Lung (tissue), 12 donors: Measurements from ENCODE around the gene NDUFS8. TPM values are rescaled to one million over a fixed set of nuclear protein-coding genes. Genes with fewer than 3 reads are reported as not detected.

Source experiments
- ATAC-seq: fragments of 200-7000 bp; cut with Tn5 transposase; one replicate; pipeline ENCODE4 v1.9.1; 2020; ENCODE audit warnings: moderate number of reproducible peaks; ENCODE audit not compliant: insufficient read depth, low FRiP score
- DNase-seq, 3 donors: peaks; one replicate each; pipeline ENCODE4 v3.0.0-alpha.2; 2013 to 2017
- H3K27ac ChIP-seq, 2 donors: one replicate each; pipeline ENCODE4 v1.5.1; 2013; ENCODE audit warnings: mild to moderate bottlenecking in 2 of 2, moderate library complexity in 2 of 2, control low read depth in 1 of 2, inconsistent platforms in 1 of 2, low read depth in 1 of 2, low read length in 1 of 2
- H3K27me3 ChIP-seq, 3 donors: one replicate each; pipeline ENCODE4 v1.5.1; 2013; ENCODE audit warnings: low read length in 2 of 3; ENCODE audit not compliant: control insufficient read depth in 3 of 3, insufficient read depth in 3 of 3
- H3K36me3 ChIP-seq, 4 donors: one replicate each; pipeline ENCODE4 v1.5.1; 2013; ENCODE audit warnings: low read length in 4 of 4, mild to moderate bottlenecking in 1 of 4, moderate library complexity in 1 of 4; ENCODE audit not compliant: control insufficient read depth in 4 of 4, insufficient read depth in 4 of 4
- H3K4me1 ChIP-seq, 5 donors: one replicate each; pipeline ENCODE4 v1.5.1; 2013; ENCODE audit warnings: low read length in 5 of 5, mild to moderate bottlenecking in 2 of 5, moderate library complexity in 1 of 5; ENCODE audit not compliant: control insufficient read depth in 5 of 5, insufficient read depth in 5 of 5
- H3K4me3 ChIP-seq: one replicate; pipeline ENCODE4 v1.5.1; 2013; ENCODE audit warnings: mild to moderate bottlenecking, control low read depth, moderate library complexity
- H3K9ac ChIP-seq, 2 donors: one replicate each; pipeline ENCODE4 v1.5.1; 2013; ENCODE audit warnings: low read length in 2 of 2, control low read depth in 1 of 2; ENCODE audit not compliant: insufficient read depth in 1 of 2
- H3K9me3 ChIP-seq, 4 donors: one replicate each; pipeline ENCODE4 v1.5.1; 2013; ENCODE audit warnings: low read length in 3 of 4, mild to moderate bottlenecking in 1 of 4, moderate library complexity in 1 of 4; ENCODE audit not compliant: control insufficient read depth in 4 of 4, insufficient read depth in 3 of 4
- CTCF ChIP-seq: IDR thresholded peaks from 2 replicates; pipeline ENCODE4 v1.5.1; 2012; ENCODE audit warnings: mild to moderate bottlenecking; ENCODE audit errors: control extremely low read depth, extremely low read depth
- WGBS, 2 donors: extraction: QIAGEN DNeasy Blood & Tissue Kit; methylation state at CpG; one replicate each; pipeline ENCODE4 v1.1.7; 2013; 5-methylcytosine and 5-hydroxymethylcytosine counted together
- polyA plus RNA-seq, 2 donors: library from polyadenylated mRNA; stranded (reverse); fragments of 200-250 nt; gene quantifications; one replicate each; pipeline ENCODE4 v1.2.1, GENCODE V29; 2013
- total RNA-seq, 2 donors: library from RNA; depleted of rRNA in 1 of 2; stranded (reverse); fragments of >200 nt in 1 of 2; gene quantifications; one replicate each; pipeline ENCODE4 v1.2.1, GENCODE V29; 2014 to 2021
- donor health status: control.
- donor health status: control.
- donor health status: Bipolar disorder and iron deficiency.
- donor health status: healthy.
- donor health status: DM: yes; HTN: yes; CAD: no.

Gene NDUFS8
- total and polyA plus RNA-seq, 4 donors, result 57.8 to 180 (median 145) TPM

GRCh38 chr11:67998150-67999045 is 32.1 kb upstream of the NDUFS8 start:
- no peaks in the 10 kb centered on the region for H3K27me3 ChIP-seq
- no peak overlapping the region for H3K4me3 ChIP-seq
- peaks cover 0 to 7% (median 0%) of the 10 kb centered on the region in 4 donors for H3K36me3 ChIP-seq
- H3K9me3 ChIP-seq, result peaks cover 0 to 2% (median 0%) of the 10 kb centered on the region in 4 donors
- H3K4me1 ChIP-seq, result peaks cover 0 to 9% (median 0%) of the 10 kb centered on the region in 5 donors
- peak in 1 of 3 donors; percentile 3 for DNase-seq
- TF ChIP-seq CTCF, result no peak
- WGBS, 2 donors, result 72 to 82% methylated on average over 9 of the region's 9 CpGs
- no peak overlapping the region for H3K27ac ChIP-seq
- no peak for ATAC-seq
- H3K9ac ChIP-seq, result no peak overlapping the region

- DNase-seq, result no peak
Measured at GRCh38 chr11:67999201-67999629, 31.3 kb upstream of the NDUFS8 start.

GRCh38 chr11:67999704-68000103 is 30.8 kb upstream of the NDUFS8 start:
- Histone ChIP-seq H3K27me3 (no peaks in the 10 kb centered on the region), H3K9ac (no peak overlapping the region), H3K9me3 (peaks cover 0 to 2% (median 0%) of the 10 kb centered on the region in 4 donors), H3K27ac (no peak overlapping the region), H3K4me3 (no peak overlapping the region), H3K36me3 (peaks cover 0 to 7% (median 0%) of the 10 kb centered on the region in 4 donors), H3K4me1 (peaks cover 0 to 13% (median 0%) of the 10 kb centered on the region in 5 donors)
- WGBS, 2 donors, result 92 to 93% methylated on average over 5 of the region's 5 CpGs
- TF ChIP-seq CTCF, result no peak
- DNase-seq (no peak), ATAC-seq (no peak)

More at GRCh38 chr11:67999201-67999629, 31.3 kb upstream of the NDUFS8 start:
- peaks cover 0 to 2% (median 0%) of the 10 kb centered on the region in 4 donors for H3K9me3 ChIP-seq
- H3K4me1 ChIP-seq, result peaks cover 0 to 10% (median 0%) of the 10 kb centered on the region in 5 donors
- H3K27ac ChIP-seq, result no peak overlapping the region
- 98% methylated on average over 13 of the region's 13 CpGs for WGBS, 2 donors
- ATAC-seq, result no peak
- no peak overlapping the region for H3K4me3 ChIP-seq
- TF ChIP-seq CTCF, result no peak
- H3K9ac ChIP-seq, result no peak overlapping the region
- H3K27me3 ChIP-seq, result no peaks in the 10 kb centered on the region
- H3K36me3 ChIP-seq, result peaks cover 0 to 7% (median 0%) of the 10 kb centered on the region in 4 donors
